BJ (cell line): ENCODE data around the gene TACR1. TPM values are rescaled to one million over a fixed set of nuclear protein-coding genes. Genes with fewer than 3 reads are reported as not detected.
"Not testable (repeated sequence)": the region's sequence is repeated elsewhere in the genome, so short reads cannot be mapped to it uniquely, and the experiment has no call there.

Source experiments
- CTCF ChIA-PET: fragments of 350-600 bp; formaldehyde crosslinking; extraction: SDS; loops from one replicate; lab custom pipeline; 2021; ENCODE audit warnings: antibody characterized with exemption, inconsistent platforms; lab: Yijun Ruan, JAX
- POLR2A ChIA-PET: fragments of 300-600 bp; sonication (Branson Sonifier 250); formaldehyde crosslinking; extraction: SDS; loops from one replicate; lab custom pipeline; 2021; ENCODE audit warnings: antibody characterized with exemption; lab: Charles Lee
- DNase-seq: peaks from one replicate; pipeline ENCODE4 v3.0.0-alpha.2; 2011; ENCODE audit warnings: low read depth
- H3K27me3 ChIP-seq: 2 replicates; pipeline ENCODE4 v1.6.0; 2011; ENCODE audit warnings: low read length; ENCODE audit not compliant: control insufficient read depth, insufficient read depth
- H3K36me3 ChIP-seq: 2 replicates; pipeline ENCODE4 v1.5.1; 2011; ENCODE audit warnings: low read length; ENCODE audit not compliant: control insufficient read depth, insufficient read depth
- H3K4me3 ChIP-seq: 2 replicates; pipeline ENCODE4 v1.5.1; 2011; ENCODE audit warnings: low read depth, mild to moderate bottlenecking, control low read depth, low read length
- CTCF ChIP-seq: IDR thresholded peaks from 2 replicates; pipeline ENCODE4 v1.5.1; 2011; ENCODE audit warnings: low read depth, mild to moderate bottlenecking, control low read depth, inconsistent platforms, low read length, moderate library complexity; ENCODE audit not compliant: insufficient read depth
- polyA minus RNA-seq: library from RNA; depleted of rRNA, polyadenylated mRNA; stranded (reverse); fragments of >200 nt; gene quantifications from 2 replicates; pipeline ENCODE4 v1.2.3, GENCODE V29; 2011; rRNA and poly(A)+ RNA removed
- polyA plus RNA-seq: library from polyadenylated mRNA; depleted of rRNA; stranded (reverse); fragments of >200 nt; gene quantifications from 2 replicates; pipeline ENCODE4 v1.2.3, GENCODE V29; 2011; rRNA removed

The TACR1 gene
- polyA plus RNA-seq (0.04 and 0.07 TPM in 2 replicates), polyA minus RNA-seq (0.10 TPM in 1 of 2 replicates, not detected in the other)

- TF ChIP-seq CTCF = peak; percentile 90
- ChIA-PET POLR2A (no interaction called here), CTCF (interaction anchor here (0.6 to 3.2 kb wide), 41 partner anchors 8 to 508 kb away, joined by 3 to 16 read pairs (median 4); no protein-coding TSS in a partner anchor)
- peaks cover 21% of the 10 kb centered on the region for H3K27me3 ChIP-seq
- peak; percentile 13 for DNase-seq
- no peaks in the 10 kb centered on the region for H3K36me3 ChIP-seq
- peak within 1 kb of the TSS; percentile 38 for H3K4me3 ChIP-seq
Observed at GRCh38 chr2:75199428-75200011, at the start of gene TACR1. Gene TACR1 (minus strand): TSS chr2:75199520. CDS start chr2:75198934, 586 bp downstream.

- H3K36me3 ChIP-seq, H3K4me3 ChIP-seq, DNase-seq, CTCF ChIA-PET, H3K27me3 ChIP-seq, POLR2A ChIA-PET: not testable (repeated sequence)
Observed at GRCh38 chr2:75248581-75248980, 49.3 kb upstream of the TACR1 start.

GRCh38 chr2:75246441-75247167 is 47.3 kb upstream of the TACR1 start:
- ChIA-PET CTCF (interaction anchor here (0.6 kb wide), 1 partner anchor 51 kb away, joined by 3 read pairs; no protein-coding TSS in a partner anchor), POLR2A (no interaction called here)
- H3K4me3 ChIP-seq = no peak overlapping the region
- TF ChIP-seq CTCF = no peak
- no peaks in the 10 kb centered on the region for H3K27me3 ChIP-seq
- no peak for DNase-seq
- H3K36me3 ChIP-seq = no peaks in the 10 kb centered on the region

- ChIA-PET POLR2A (no interaction called here), CTCF (interaction anchor here (1.2 kb wide), 1 partner anchor 14 kb away, joined by 4 read pairs; no protein-coding TSS in a partner anchor)
- no peaks in the 10 kb centered on the region for H3K27me3 ChIP-seq
- no peak for TF ChIP-seq CTCF
- H3K4me3 ChIP-seq = no peak overlapping the region
- no peak for DNase-seq
- H3K36me3 ChIP-seq = no peaks in the 10 kb centered on the region
Observed at GRCh38 chr2:75243219-75243618, 43.9 kb upstream of the TACR1 start.

GRCh38 chr2:75241696-75242095 is 42.4 kb upstream of the TACR1 start:
- Histone ChIP-seq H3K27me3 (no peaks in the 10 kb centered on the region), H3K4me3 (no peak overlapping the region), H3K36me3 (no peaks in the 10 kb centered on the region)
- 0 out of 2 replicates have a peak, but pooled peaks have one; percentile 14 for TF ChIP-seq CTCF
- no peak for DNase-seq
- CTCF ChIA-PET = interaction anchor here (0.8 to 1.7 kb wide), 6 partner anchors 12 to 323 kb away, joined by 3 to 5 read pairs (median 4); no protein-coding TSS in a partner anchor
- POLR2A ChIA-PET = no interaction called here
